ENCODE results near the gene UQCC5. TPM values are rescaled to one million over a fixed set of nuclear protein-coding genes. Genes with fewer than 3 reads are reported as not detected.

UQCC5 gene
- total RNA-seq, 2 donors from 2014 or later, result 9.0 to 11.3 TPM

- intact Hi-C loops (cut with DNase I), result no loop called here
- DNase-seq, result no peak
- H3K9ac ChIP-seq (ENCODE audit: low read depth in 2 of 2, low read length in 2 of 2), result no peak overlapping the region
- no peaks in the 10 kb centered on the region for H3K4me1 ChIP-seq
- H3K36me3 ChIP-seq, result peaks cover 8% of the 10 kb centered on the region
- no peak for TF ChIP-seq CTCF (IDR thresholded peaks at IDR 0.05)
- no peak overlapping the region for H3K4me3 ChIP-seq
- no peaks in the 10 kb centered on the region for H3K27me3 ChIP-seq
- no peak overlapping the region for H3K27ac ChIP-seq
- no peaks in the 10 kb centered on the region for H3K9me3 ChIP-seq
Observed at GRCh38 chr3:52546111-52546901, 9.9 kb downstream of the UQCC5 start.

GRCh38 chr3:52547143-52547542, 10.7 kb downstream of the UQCC5 start:
- no peaks in the 10 kb centered on the region for H3K9me3 ChIP-seq
- H3K36me3 ChIP-seq, result peaks cover 8% of the 10 kb centered on the region
- no peaks in the 10 kb centered on the region for H3K4me1 ChIP-seq
- TF ChIP-seq CTCF (IDR thresholded peaks at IDR 0.05), result no peak
- DNase-seq, result no peak
- no peaks in the 10 kb centered on the region for H3K27me3 ChIP-seq
- H3K27ac ChIP-seq, result no peak overlapping the region
- H3K9ac ChIP-seq (ENCODE audit: low read depth in 2 of 2, low read length in 2 of 2), result no peak overlapping the region
- no peak overlapping the region for H3K4me3 ChIP-seq
- intact Hi-C loops (cut with DNase I), result no loop called here

- no peak for TF ChIP-seq CTCF (IDR thresholded peaks at IDR 0.05)
- intact Hi-C loops (cut with DNase I), result no loop called here
- H3K9ac ChIP-seq (ENCODE audit: low read depth in 2 of 2, low read length in 2 of 2), result no peak overlapping the region
- peaks cover 8% of the 10 kb centered on the region for H3K36me3 ChIP-seq
- no peak for DNase-seq
- H3K27ac ChIP-seq, result no peak overlapping the region
- H3K9me3 ChIP-seq, result no peaks in the 10 kb centered on the region
- H3K27me3 ChIP-seq, result no peaks in the 10 kb centered on the region
- no peak overlapping the region for H3K4me3 ChIP-seq
- H3K4me1 ChIP-seq, result no peaks in the 10 kb centered on the region
Observed at GRCh38 chr3:52551118-52551517, 14.7 kb downstream of the UQCC5 start.

GRCh38 chr3:52552089-52552488, 15.7 kb downstream of the UQCC5 start:
- Histone ChIP-seq H3K9me3 (no peaks in the 10 kb centered on the region), H3K27ac (no peak overlapping the region), H3K4me3 (no peak overlapping the region), H3K36me3 (peaks cover 8% of the 10 kb centered on the region), H3K9ac (ENCODE audit: low read depth in 2 of 2, low read length in 2 of 2) (no peak overlapping the region), H3K27me3 (no peaks in the 10 kb centered on the region), H3K4me1 (no peaks in the 10 kb centered on the region)
- no peak for DNase-seq
- intact Hi-C loops (cut with DNase I), result no loop called here
- TF ChIP-seq CTCF (IDR thresholded peaks at IDR 0.05), result no peak

- no peak overlapping the region for H3K4me3 ChIP-seq
- TF ChIP-seq CTCF (IDR thresholded peaks at IDR 0.05), result no peak
- intact Hi-C loops (cut with DNase I), result no loop called here
Observed at GRCh38 chr3:52554026-52554755, 17.8 kb downstream of the UQCC5 start.

More at GRCh38 chr3:52554026-52554755, 17.8 kb downstream of the UQCC5 start:
- Histone ChIP-seq H3K36me3 (peaks cover 21% of the 10 kb centered on the region), H3K27ac (no peak overlapping the region), H3K9ac (ENCODE audit: low read depth in 2 of 2, low read length in 2 of 2) (no peak overlapping the region), H3K27me3 (no peaks in the 10 kb centered on the region), H3K9me3 (no peaks in the 10 kb centered on the region), H3K4me1 (no peaks in the 10 kb centered on the region)
- no peak for DNase-seq

Measured in colonic mucosa (tissue), 4 donors.